Neural cell (in vitro differentiated cells): Measurements from ENCODE around the gene DIAPH1. TPM values are rescaled to one million over a fixed set of nuclear protein-coding genes. Genes with fewer than 3 reads are reported as not detected.

ENCODE experiments used
- H2AFZ ChIP-seq: fragments of 200-600, 300-800 bp; sonication (generic), shearing (Covaris generic); 2 replicates; pipeline ENCODE4 v1.6.0; 2014; ENCODE audit warnings: low read depth, mild to moderate bottlenecking, antibody characterized with exemption, low read length, moderate library complexity
- H3F3A ChIP-seq: fragments of 200-600 bp; shearing (Covaris generic); 2 replicates; pipeline ENCODE4 v1.6.1; 2016; ENCODE audit warnings: mild to moderate bottlenecking, moderate library complexity, mixed read lengths, antibody characterized with exemption, low read length; ENCODE audit not compliant: insufficient read depth, poor library complexity, severe bottlenecking
- H3K27ac ChIP-seq: fragments of 200-600, 300-800 bp; sonication (generic), shearing (Covaris generic); 2 replicates; pipeline ENCODE4 v1.5.1; 2014; ENCODE audit warnings: mild to moderate bottlenecking, low read length, moderate library complexity
- H3K27me3 ChIP-seq: fragments of 300-800, 200-600 bp; sonication (generic), shearing (Covaris generic); 2 replicates; pipeline ENCODE4 v1.6.0; 2014; ENCODE audit warnings: mild to moderate bottlenecking, low read depth, low read length, moderate library complexity; ENCODE audit not compliant: insufficient read depth
- H3K36me3 ChIP-seq: fragments of 300-800, 200-600 bp; sonication (generic), shearing (Covaris generic); 2 replicates; pipeline ENCODE4 v1.5.1; 2014; ENCODE audit warnings: mild to moderate bottlenecking, antibody characterized with exemption, low read length, moderate library complexity; ENCODE audit not compliant: insufficient read depth
- H3K4me2 ChIP-seq: fragments of 300-800, 200-600 bp; sonication (generic), shearing (Covaris generic); 2 replicates; pipeline ENCODE4 v1.6.0; 2014; ENCODE audit warnings: mild to moderate bottlenecking, low read length
- H3K4me3 ChIP-seq: fragments of 300-800, 200-600 bp; sonication (generic), shearing (Covaris generic); 2 replicates; pipeline ENCODE4 v1.5.1; 2014; ENCODE audit warnings: mild to moderate bottlenecking, low read length, moderate library complexity
- H3K79me2 ChIP-seq: fragments of 200-600 bp; shearing (Covaris generic); replicated peaks from 2 replicates; pipeline ENCODE4 v1.6.0; 2014; ENCODE audit warnings: mild to moderate bottlenecking, low read length, moderate library complexity; ENCODE audit not compliant: insufficient read depth
- H3K9ac ChIP-seq: fragments of 300-800, 200-600 bp; sonication (generic), shearing (Covaris generic); 2 replicates; pipeline ENCODE4 v1.6.1; 2016; ENCODE audit warnings: mild to moderate bottlenecking, low read length, mixed read lengths
- H3K9me2 ChIP-seq: fragments of 200-600 bp; shearing (Covaris generic); 2 replicates; pipeline ENCODE4 v1.6.1; 2016; ENCODE audit warnings: mild to moderate bottlenecking, low read length, mixed read lengths; ENCODE audit not compliant: insufficient read depth
- H3K9me3 ChIP-seq: fragments of 200-600, 300-800 bp; sonication (generic), shearing (Covaris generic); 2 replicates; pipeline ENCODE4 v1.6.1; 2016; ENCODE audit warnings: mild to moderate bottlenecking, mixed run types, low read length, moderate library complexity, mixed read lengths
- H4K20me1 ChIP-seq: fragments of 200-600 bp; shearing (Covaris generic); 2 replicates; pipeline ENCODE4 v1.6.1; 2016; ENCODE audit warnings: mild to moderate bottlenecking, mixed run types; ENCODE audit not compliant: insufficient read depth
- CTCF ChIP-seq: fragments of 450-650 bp; IDR thresholded peaks from 2 replicates; pipeline ENCODE4 v1.5.1; 2014; ENCODE audit warnings: antibody characterized with exemption, mild to moderate bottlenecking, moderate library complexity; ENCODE audit not compliant: poor library complexity, severe bottlenecking
- EP300 ChIP-seq: fragments of 450-650 bp; conservative IDR thresholded peaks from 2 replicates; pipeline ENCODE4 v1.6.1; 2014; ENCODE audit warnings: antibody characterized with exemption, mild to moderate bottlenecking, moderate library complexity; ENCODE audit not compliant: poor library complexity, severe bottlenecking
- EZH2 ChIP-seq: fragments of 200-600, 300-800 bp; shearing (Covaris generic), sonication (generic); IDR thresholded peaks from 2 replicates; pipeline ENCODE4 v1.6.1; 2014; ENCODE audit warnings: antibody characterized with exemption, low read length, borderline replicate concordance, mild to moderate bottlenecking; ENCODE audit not compliant: insufficient read depth, poor library complexity, severe bottlenecking
- MXI1 ChIP-seq: fragments of 450-650 bp; conservative IDR thresholded peaks from 2 replicates; pipeline ENCODE4 v1.6.1; 2014; ENCODE audit warnings: antibody characterized with exemption, mild to moderate bottlenecking; ENCODE audit not compliant: poor library complexity, severe bottlenecking
- SMC3 ChIP-seq: fragments of 450-650 bp; conservative IDR thresholded peaks from 2 replicates; pipeline ENCODE4 v1.6.1; 2014; ENCODE audit warnings: antibody characterized with exemption, mild to moderate bottlenecking, moderate library complexity; ENCODE audit not compliant: poor library complexity
- TAF1 ChIP-seq: IDR thresholded peaks from 2 replicates; pipeline ENCODE4 v1.6.1; 2012; ENCODE audit warnings: low read depth
- polyA plus RNA-seq: library from polyadenylated mRNA; depleted of rRNA; stranded (reverse); fragments of >200 nt; gene quantifications from 2 replicates; pipeline ENCODE4 v1.2.3, GENCODE V29; 2014
- TF ChIP-seq, protein P1 (sequence below): IDR thresholded peaks from 2 replicates; pipeline ENCODE4 v1.6.1; 2012; ENCODE audit warnings: borderline replicate concordance

The DIAPH1 gene
- polyA plus RNA-seq, 1 donor from 2014 or later = 21.9 TPM

DNA sequence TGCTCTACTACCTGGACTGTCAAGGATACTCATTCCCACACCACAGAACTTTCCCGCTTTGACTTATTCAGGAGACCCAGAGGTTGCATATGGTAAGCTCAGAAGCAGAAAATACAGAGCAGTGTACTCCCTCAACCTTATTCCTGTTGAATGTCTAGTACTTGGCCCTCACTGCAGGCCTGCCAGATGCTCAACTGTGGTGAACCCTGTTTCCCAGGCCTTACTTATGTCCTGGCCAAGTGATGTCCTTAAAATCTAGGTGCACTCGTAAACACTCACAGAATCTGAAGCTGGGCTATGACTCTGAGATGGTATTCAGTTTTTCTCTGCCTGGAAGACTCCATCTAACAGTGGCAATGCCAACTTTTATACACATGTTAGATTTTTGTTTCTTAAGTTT lies 21.0 kb downstream of the DIAPH1 start:
- no peaks in the 10 kb centered on the region for H3K9me3 ChIP-seq
- no peaks in the 10 kb centered on the region for H3K9me2 ChIP-seq
- H2AFZ ChIP-seq = no peak overlapping the region
- H3K4me3 ChIP-seq = no peak overlapping the region
- no peaks in the 10 kb centered on the region for H4K20me1 ChIP-seq
- no peaks in the 10 kb centered on the region for H3F3A ChIP-seq
- H3K27me3 ChIP-seq = no peaks in the 10 kb centered on the region
- no peaks in the 10 kb centered on the region for H3K36me3 ChIP-seq
- no peaks in the 10 kb centered on the region for H3K79me2 ChIP-seq
- H3K9ac ChIP-seq = no peak overlapping the region
- no peak overlapping the region for H3K27ac ChIP-seq
- H3K4me2 ChIP-seq = no peak overlapping the region
- TF ChIP-seq TAF1 (no peak), CTCF (no peak), EZH2 (no peak)

- TF ChIP-seq, protein P1, sequence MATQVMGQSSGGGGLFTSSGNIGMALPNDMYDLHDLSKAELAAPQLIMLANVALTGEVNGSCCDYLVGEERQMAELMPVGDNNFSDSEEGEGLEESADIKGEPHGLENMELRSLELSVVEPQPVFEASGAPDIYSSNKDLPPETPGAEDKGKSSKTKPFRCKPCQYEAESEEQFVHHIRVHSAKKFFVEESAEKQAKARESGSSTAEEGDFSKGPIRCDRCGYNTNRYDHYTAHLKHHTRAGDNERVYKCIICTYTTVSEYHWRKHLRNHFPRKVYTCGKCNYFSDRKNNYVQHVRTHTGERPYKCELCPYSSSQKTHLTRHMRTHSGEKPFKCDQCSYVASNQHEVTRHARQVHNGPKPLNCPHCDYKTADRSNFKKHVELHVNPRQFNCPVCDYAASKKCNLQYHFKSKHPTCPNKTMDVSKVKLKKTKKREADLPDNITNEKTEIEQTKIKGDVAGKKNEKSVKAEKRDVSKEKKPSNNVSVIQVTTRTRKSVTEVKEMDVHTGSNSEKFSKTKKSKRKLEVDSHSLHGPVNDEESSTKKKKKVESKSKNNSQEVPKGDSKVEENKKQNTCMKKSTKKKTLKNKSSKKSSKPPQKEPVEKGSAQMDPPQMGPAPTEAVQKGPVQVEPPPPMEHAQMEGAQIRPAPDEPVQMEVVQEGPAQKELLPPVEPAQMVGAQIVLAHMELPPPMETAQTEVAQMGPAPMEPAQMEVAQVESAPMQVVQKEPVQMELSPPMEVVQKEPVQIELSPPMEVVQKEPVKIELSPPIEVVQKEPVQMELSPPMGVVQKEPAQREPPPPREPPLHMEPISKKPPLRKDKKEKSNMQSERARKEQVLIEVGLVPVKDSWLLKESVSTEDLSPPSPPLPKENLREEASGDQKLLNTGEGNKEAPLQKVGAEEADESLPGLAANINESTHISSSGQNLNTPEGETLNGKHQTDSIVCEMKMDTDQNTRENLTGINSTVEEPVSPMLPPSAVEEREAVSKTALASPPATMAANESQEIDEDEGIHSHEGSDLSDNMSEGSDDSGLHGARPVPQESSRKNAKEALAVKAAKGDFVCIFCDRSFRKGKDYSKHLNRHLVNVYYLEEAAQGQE = no peak
- TF ChIP-seq SMC3 (no peak), EP300 (no peak), CTCF (no peak), MXI1 (no peak)
- Histone ChIP-seq H3K36me3 (no peaks in the 10 kb centered on the region), H3K27ac (no peak overlapping the region)
These were observed 21.4 kb downstream of the DIAPH1 start for GRCh38 chr5:141597394-141597793.

More at GRCh38 chr5:141597394-141597793, 21.4 kb downstream of the DIAPH1 start:
- no peak overlapping the region for H3K4me3 ChIP-seq
- no peaks in the 10 kb centered on the region for H3K9me3 ChIP-seq
- H3K4me2 ChIP-seq = no peak overlapping the region
- no peaks in the 10 kb centered on the region for H3K9me2 ChIP-seq
- no peaks in the 10 kb centered on the region for H4K20me1 ChIP-seq
- H3K79me2 ChIP-seq = no peaks in the 10 kb centered on the region
- no peak overlapping the region for H2AFZ ChIP-seq
- H3F3A ChIP-seq = no peaks in the 10 kb centered on the region
- H3K27me3 ChIP-seq = no peaks in the 10 kb centered on the region
- no peak overlapping the region for H3K9ac ChIP-seq
